Stimulated activated CD8-positive, alpha-beta memory T cell treated with anti-CD3 and anti-CD28 coated beads, Interleukin-2, amount 100 ng/mL, for 1 hour (primary cell): ENCODE data around the gene RWDD1.
"Not testable (repeated sequence)": the region's sequence is repeated elsewhere in the genome, so short reads cannot be mapped to it uniquely, and the experiment has no call there.

Experiments used
- DNase-seq, 2 donors: peaks; one replicate each; pipeline ENCODE4 v3.0.0-alpha.2; 2020; ENCODE audit warnings: low read depth in 2 of 2

The RWDD1 gene

DNA sequence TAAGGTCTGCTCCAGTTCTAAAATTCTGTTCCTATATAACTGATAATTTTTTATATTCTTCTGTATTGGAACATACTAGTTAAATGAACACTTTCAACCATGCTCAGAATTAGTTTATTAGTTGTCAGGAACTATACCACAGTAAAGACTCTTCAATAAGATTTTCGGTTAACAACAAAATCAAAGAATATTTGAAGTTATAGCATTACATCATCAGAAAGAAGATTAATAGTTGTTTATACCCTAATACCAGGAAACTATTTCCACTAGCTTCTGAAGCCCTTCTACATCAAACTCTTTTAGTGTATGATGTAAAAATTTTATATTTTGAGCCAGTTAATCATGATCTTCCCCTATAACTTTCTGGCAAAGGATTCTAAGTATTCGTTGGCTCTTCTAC is 11.2 kb upstream of the RWDD1 start:
- no peak for DNase-seq

DNA sequence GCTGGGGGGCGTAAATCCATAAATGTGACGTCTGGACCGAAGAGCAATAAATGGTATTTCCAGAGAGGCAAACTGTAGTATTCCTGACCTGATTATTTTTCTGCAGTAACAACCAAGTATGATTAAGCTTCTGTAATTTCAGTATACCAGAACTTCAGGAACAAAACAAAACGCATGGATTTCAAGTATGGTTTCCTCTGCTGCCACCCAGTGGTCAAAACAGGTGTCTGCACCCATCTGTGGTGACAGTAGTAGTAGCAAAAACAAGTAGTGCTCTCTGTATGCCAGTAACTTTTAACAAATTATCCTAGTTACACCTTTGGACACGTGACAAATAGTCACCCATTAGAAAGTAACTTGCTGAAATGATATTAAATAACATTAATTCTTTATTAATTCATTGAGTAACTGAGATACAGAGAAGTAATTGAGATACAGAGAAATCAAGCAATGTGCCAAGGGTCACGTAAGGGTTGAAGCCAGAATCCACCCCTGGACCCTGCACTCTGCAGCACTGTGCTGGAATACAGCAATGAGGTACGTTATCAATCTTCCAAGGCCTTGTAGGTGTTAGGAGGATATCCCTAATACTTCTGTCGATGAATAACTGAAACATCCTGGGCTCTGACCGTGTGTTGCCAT is 9.8 kb upstream of the RWDD1 start:
- peak; percentile 24 to 39 for DNase-seq

GRCh38 chr6:116562019-116562403 is 9.3 kb upstream of the RWDD1 start:
- no peak for DNase-seq

DNA sequence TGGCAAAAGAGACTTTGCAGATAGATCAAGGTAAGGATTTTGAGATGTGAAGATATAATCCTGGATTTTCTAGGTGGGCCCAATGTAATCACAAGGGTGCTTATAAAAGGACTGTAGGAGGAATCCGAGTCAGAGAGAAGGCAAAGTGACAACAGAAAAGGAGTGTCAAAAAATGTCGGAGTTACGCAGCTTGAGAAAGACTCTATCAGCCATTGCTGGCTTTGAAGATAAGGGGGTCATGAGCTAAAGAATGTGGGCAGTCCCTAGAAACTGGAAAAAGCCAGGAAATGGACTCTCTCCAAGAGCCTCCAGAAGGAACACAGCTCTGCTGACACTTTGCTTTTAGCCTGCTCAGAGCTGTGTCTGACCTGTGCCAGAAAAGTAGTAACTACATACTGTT is 8.7 kb upstream of the RWDD1 start:
- no peak for DNase-seq

- DNase-seq = no peak
These were observed 7.5 kb upstream of the RWDD1 start for GRCh38 chr6:116563830-116564229.

- DNase-seq = no peak
These were observed 7.0 kb upstream of the RWDD1 start for GRCh38 chr6:116564311-116564710.

DNA sequence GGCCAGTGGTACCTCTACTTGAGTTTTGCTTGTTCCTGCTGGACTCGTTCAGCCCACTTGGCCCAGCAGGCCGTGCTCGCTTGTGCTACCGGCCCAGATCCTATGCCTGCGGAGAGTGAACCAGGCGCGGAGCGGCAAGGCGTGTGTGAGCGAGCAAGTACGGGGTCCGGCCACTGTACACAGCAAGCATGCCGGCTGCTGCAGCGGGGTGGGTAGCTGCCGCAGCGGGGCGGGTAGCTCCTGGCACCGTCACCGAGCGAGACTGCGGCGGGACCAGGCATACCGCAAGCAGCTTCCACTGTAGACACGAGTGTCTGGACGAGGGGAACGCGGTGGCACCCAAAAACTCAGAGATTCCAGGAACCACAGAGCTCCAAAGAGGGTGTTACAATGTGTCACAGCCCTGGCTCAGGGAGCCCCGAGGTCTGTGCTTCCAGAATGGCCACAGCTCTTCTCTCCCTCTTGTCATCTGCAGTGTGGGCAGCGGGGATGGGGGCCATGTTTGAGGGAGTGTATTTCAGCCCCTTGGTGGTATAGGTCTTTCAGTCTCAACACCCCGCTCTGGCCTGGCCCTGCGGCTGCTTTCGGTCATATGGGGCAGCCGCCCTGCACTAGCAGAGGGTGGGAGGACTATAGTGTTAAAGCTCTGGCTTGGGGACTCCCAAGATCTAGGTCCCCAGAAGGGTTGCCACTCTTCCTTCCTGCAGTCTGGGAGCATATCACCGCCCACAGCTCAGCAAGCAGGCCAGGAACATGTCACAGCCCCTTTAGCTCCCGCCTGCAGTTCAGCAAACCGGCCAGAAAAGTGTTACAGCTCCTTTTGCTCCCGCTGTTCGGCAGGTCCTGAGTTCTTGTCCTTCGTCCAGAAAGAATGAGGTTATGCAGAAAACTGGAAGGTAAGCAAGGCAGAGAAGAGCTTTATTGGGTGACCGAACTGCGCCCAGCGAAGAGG is 6.1 kb upstream of the RWDD1 start:
- DNase-seq = no peak

DNA sequence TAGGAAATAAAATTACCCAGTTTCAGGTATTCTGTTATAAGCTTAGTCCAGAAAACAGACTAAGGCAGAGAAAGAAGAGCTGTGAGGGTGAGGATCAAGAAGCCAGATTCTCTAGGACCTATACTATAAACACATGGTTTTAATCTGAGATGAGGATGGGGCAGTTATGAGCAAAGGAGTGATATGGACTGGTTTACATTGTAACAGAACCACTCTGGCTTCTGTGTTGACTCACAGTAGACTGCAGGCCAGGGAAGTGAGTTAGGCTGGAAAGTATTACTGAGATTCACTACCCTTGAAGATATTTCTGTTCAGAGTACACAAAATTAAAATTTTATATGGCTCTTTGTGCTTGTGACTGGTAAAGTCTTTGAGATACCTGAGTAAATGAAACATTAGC is 3.2 kb upstream of the RWDD1 start:
- no peak for DNase-seq

DNA sequence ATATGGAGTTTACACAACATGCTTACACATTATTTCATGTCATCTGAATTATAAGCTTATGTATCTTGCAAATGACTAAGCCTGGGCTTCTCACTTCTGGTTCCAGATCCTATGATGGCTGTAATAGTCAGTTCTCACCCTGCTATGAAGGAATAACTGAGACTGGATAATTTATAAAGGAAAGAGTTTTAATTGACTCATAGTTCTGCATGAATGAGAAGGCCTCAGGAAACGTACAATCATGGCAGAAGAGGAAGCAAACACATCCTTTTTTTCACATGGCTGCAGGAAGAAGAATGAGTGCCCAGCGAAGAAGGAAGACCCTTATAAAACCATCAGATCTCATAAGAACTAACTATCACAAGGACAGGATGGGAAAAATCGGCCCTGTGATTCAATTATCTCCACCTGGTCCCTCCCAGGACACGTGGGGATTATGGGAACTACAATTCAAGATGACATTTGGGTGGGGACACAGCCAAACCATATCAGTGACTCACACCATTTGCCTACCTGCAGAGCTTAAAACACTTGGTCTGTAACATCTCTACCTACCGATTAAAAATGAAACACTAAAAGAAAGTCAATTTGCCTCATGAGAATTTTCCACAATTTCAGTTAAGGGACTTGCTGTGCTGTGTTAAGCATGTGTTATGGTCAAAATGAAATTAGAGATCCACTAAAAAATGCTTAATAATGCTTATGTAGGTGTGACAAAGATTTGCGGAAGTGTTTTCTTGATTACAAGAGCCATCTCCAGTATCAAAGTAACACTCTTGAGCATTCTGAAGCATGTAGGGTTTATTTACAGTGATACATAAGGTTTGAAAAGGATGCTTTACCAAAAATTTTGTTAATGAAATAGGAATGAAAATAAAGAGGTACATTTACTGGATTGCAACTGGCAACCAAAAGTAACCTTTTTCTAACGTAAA is 2.2 kb upstream of the RWDD1 start:
- no peak for DNase-seq

GRCh38 chr6:116571683-116572000 is 338 bp downstream of the RWDD1 start:
- no peak for DNase-seq

DNA sequence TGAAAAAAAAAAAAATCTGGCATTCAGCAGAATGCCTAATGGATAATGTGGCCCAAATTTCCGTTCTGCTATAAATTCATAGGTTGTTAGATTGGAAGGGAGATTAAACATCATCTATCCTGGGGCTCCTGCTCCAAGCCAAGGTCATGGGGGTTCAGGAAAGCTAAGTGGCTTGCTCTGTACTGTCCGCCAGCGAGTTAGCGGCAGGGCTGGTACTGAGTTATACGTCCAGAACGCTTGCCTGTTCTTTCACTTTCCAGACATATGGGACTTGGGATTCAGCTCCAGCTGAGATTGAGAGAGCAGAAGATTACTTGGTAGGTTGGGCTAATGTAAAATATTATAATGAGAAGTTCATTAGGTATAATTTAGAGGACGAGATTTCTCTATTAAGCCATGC is 858 bp downstream of the RWDD1 start:
- no peak for DNase-seq

DNA sequence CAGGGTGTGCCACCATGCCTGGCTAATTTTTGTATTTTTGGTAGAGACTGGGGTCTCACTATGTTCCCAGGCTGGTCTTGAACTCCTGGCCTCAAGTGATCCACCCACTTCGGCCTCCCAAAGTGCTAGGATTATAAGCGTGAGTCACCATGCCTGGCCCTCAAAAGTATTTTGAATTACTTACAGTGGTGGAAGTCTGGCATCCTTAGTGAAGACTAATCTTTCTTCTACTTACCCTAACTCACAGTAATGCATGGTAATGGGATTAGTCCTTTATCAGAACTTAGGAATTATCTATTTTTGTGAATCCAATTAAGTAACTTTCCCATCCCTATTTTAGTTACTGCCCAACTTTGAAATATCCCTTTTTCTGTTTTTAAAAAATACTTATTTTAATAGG is 3.9 kb downstream of the RWDD1 start:
- no peak for DNase-seq

DNA sequence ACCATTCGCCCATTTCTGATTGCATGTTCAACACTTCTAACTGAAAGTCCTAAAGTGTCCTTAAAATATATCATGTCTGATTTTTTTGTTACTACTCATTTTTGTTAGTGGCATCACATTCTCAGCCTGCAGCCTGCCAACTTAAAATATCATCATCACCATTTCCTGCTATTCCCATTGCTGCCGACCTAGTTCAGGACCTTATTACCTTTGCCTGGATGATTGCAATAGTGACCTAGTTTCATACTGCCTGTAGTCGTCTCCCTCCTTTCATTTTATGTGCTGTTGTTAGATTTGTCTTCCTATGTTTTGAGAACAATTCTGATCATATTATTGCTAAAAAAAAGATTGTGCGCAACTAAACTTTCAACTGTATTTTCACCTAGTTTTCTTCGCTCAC is 6.2 kb downstream of the RWDD1 start:
- no peak for DNase-seq

DNA sequence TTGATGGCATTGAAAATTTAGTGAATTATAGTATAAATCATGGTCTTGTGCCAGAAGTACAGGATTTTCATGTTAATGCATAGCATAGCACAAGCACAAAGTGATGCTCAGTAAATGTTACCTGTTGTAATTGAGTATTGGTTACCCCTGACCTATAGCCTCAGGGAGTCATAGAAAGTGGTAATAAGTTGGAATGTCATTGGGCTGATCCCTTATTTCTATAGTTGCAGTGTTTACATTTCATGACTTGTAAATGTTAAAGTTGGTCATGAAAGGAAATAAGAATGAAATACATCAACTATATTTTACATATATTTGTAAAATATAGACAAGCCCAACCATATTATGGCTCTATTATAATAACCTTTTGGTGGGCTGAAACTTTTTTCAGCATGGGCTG is 7.0 kb downstream of the RWDD1 start:
- no peak for DNase-seq

DNA sequence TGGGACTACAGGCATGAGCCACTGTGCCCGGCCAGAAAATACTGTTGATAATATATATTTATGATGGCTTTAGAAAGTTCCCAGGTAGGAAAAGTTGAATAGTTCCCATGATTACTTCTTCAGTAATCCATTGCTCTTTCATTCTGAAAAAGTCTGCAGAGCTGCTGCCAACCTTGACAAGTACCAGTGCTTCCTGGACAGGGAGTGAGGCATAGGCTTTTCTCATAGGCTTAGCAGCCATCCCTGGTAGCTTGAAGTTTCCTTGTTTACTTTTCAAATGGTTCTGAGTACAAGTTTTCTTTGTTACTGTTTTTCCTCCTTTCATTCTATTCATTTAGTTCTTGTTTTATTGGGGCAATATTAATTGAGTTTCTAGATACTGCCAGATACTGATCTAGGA is 7.8 kb downstream of the RWDD1 start:
- DNase-seq = no peak

DNA sequence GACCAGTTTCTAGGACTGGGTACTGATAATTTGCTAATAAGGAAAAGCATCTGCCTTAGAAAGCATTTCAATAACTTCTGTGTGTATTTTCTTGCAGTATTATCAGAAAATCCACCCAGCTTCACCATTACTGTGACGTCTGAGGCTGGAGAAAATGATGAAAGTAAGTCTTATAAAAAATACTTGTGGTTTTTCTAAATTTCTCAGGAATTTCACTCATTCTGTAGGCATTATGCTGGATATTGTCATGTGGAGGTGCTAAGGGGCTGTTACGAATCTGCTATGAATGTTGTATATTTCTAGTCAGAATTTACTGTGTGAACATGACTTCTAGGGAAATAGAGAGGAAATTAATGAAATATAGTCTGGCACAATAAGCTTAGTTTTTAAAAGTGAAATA is 8.9 kb downstream of the RWDD1 start:
- no peak for DNase-seq

- DNase-seq = no peak
These were observed 15.0 kb downstream of the RWDD1 start for GRCh38 chr6:116586276-116586675.

- no peak for DNase-seq
These were observed 15.4 kb downstream of the RWDD1 start for GRCh38 chr6:116586738-116587137.

GRCh38 chr6:116595247-116595646 is 23.9 kb downstream of the RWDD1 start:
- no peak for DNase-seq

GRCh38 chr6:116596815-116597214 is 25.5 kb downstream of the RWDD1 start:
- no peak for DNase-seq

GRCh38 chr6:116603916-116604315 is 32.6 kb downstream of the RWDD1 start:
- DNase-seq = not testable (repeated sequence)

- DNase-seq = not testable (repeated sequence)
These were observed 33.6 kb downstream of the RWDD1 start for GRCh38 chr6:116604868-116605267.
